Islet of Langerhans (tissue), 1 donor: ENCODE data around the gene CTU2.

Source experiments
- FAIRE-seq: peaks from one replicate; lab custom pipeline; 2011; peaks lifted over from hg19 to GRCh38; lab: Jason Lieb, UNC

The CTU2 gene

DNA sequence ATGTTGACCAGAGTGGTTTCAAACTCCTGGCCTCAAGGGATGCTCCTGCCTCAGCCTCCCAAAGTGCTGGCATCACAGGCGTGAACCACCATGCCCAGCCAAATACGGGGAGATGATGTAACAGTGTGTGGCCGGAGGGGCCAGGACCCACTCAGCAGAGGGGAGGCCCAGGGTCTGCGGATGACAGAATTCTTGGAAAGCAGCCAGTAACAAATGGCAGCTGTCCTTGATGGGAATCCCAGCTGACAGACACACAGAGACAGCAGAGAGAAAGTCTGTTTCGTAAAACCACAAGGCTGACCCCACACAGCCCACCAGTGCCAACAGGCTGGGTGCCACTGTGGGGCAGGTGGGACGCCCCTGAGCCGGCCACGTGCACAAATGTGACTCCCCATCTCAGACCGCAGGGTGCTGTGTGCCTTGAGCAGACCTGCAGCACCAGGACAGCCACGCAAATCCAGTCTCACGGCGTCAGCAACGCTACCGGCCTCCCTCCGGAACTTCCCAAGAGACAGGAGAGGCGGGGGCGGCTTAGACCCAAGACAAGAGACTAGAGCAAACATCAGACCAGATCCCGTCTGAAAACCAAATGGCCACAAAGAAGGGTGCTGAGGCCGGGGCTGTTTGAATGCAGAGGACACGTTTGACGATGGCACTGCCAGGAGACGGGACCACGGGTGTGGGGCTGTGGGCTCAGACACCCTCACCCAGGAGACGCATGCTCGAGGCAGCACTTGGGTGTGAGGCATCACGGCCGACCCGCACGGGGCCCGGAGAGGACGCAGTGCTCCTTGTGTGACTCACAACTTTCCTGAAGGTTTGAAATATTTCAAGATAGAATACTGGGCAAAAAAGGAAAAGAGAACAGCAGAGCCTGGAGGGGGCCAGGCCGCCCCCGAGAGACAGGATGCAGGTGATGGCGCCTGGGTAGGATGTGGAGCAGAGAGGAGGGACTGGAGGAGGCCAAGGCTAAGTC is 24.6 kb downstream of the CTU2 start:
- no peak for FAIRE-seq

DNA sequence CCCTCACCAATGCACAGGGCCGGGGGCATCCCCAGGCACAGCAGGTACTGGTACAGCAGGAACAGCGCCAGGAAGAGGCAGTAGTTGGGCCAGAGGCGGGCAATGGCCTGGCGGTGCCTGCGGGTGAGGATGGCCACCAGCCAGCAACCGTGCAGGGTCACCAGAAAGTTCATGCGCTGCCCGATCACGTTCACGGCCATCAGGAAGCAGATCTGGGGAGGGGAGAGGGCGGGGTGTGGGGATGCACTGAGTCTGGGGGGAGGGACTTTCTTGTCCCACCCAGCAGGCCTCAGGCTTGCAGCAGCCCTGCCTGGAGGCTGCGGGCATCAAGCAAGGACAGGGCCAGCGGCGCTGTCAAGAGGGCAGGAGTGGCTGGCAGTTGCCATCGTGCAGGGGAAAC is 25.4 kb downstream of the CTU2 start:
- FAIRE-seq = no peak

DNA sequence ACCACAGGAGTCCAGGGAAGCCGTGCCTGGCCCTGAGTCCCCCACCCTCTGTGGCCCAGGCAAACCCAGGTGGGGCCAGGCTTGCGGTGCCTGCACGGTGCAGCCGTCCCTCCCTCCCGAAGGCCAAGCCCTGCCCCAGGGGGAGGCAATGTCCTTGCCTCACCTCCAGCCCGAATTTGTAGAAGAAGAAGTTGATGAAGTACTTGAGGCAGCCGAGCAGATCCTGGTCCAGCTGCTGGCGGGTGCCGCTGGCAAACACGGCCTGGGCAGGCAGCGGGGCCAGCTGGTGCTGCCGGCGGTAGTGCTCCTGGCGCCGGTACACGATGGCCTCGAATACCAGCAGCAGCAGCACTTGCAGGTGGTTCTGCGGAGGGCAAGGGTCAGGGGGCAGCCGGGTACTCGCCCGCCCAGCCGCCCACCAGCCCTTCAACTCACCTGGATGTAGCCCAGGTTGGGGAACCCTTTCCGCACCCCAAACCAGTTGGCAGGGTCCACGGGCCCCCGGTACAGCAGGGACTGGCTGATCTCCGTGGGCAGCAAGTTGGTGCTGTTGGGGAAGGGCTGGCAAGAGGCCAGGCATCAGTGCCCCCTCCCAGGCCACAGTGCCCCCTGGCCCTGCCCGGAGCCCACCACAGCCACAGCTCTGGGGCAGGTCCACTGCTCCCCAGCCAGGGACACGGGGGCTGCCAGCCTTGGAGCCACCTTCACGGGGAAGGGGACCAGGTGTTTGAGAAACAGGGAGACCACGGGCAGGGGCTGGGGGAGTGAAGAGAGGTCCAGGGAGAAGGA is 26.1 kb downstream of the CTU2 start:
- FAIRE-seq = no peak

DNA sequence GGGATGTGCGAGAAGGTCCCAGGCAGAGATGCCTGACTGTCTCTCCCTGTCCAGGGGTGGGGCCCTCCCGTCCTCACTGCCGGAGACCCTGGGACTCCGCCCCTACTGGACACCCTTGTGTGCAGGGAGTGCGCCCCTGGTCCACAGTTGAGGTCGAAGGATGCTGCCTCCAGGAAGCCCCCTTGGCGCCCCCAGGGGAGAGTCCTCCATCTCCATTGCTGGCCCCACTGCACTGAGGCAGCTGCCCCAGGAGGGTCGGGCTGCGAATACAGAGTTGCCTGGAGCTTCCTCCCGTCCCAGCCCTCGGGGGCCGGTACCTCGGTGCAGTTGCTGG is 26.6 kb downstream of the CTU2 start:
- no peak for FAIRE-seq

DNA sequence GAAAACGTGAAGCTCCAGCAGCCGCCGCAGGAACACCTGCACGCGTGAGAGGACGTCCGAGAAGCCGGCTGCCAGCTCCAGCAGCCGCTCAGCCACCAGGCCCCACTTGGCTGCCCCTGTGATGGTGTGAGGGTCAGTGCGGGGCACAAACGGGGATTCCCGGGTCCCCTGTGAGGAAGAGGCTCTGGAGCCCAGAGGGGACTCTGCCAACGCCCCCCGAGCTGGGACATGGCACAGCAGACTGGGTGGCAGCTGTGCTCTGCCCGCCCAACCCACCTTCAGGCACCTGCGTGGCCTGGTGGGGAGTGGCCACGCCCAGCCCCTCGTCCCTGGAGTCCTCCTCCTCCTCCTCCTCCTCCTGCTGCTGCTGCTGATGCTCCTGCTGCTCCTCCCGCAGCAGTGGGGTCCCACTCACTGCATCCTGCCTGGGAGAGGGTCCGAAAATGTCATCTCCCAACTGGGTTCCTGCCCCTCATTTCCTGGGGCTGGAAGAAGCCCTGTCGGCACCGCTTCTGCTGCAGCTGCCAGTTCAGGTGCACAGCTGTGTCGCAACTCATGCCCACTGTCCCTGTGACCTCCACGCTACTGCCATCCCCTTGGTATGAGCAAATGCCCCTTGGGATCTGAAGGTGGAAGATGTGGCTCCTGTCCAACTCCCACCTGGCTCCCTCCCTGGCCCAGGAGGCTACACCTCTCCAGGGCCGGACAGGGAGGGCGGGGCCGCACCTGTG is 27.5 kb downstream of the CTU2 start:
- no peak for FAIRE-seq

DNA sequence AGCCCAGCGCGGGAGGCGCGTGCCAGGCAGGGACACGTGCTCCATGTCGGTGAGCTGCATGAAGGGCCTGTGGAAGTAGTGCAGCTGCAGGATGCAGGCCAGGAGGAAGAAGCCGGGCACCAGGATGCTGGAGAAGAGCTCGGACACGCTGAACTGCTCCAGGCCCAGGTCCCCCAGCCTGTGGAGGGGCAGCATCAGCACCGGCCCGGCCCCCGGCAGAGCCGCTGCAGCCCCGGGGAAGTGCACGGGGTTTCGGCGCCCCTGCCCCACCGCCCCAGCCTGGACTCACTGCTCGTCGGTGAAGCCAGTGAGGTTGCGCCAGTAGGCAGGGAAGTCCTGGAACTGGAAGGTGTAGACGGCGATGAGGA is 28.0 kb downstream of the CTU2 start:
- no peak for FAIRE-seq

DNA sequence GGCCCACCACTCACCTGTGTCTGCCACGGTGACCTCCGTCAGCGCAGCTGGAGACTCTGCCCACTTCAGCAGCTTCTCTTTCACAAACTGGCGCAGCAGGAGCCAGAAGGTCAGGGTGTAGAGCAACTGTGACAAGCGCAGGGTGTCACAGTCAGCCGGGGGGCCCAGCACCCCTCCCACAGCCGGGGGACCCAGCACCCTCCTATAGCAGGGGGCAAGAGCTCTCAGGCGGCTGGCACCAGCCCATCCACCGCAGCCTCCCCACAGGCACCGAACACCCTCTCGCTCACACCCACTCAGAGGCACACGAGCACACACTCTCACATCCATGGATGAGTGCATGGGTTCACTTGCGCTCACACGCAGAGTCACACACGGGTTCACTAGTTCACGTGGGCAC is 28.8 kb downstream of the CTU2 start:
- no peak for FAIRE-seq

DNA sequence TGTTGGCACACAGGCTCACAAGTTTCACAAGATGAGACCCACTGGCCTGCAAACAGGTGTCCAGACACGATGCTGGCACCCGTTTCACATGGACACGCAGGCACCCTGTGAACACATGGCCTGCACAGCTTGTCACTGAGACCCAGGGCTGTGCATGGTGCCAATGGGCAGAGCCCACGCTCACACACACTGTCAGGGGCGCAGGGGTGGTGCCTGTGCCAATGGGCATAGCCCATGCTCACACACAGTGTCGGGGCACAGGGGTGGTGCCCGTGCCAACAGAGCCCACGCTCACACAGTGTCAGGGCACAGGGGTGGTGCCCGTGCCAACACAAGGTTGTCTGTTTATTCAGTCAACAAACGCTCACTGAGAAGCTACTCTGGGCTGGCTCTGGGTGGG is 29.3 kb downstream of the CTU2 start:
- FAIRE-seq = no peak

DNA sequence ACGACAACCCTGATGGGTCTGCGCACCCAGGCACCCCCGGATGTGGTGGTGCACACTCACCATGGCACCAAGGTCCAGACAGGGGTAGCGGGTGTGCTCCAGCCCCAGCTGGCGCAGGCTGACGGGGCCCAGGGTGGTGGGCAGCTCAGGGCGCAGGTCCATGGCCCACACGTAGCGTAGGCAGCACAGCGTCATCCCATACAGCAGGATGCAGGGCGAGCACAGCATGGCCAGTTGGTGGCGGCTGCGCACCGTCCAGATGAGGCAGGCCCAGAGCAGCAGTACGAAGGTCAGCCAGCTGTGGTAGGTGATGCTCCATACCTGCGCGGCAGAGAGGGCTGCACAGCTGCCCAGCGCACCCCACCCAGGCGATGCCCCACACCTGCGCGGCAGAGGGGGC is 29.8 kb downstream of the CTU2 start:
- no peak for FAIRE-seq

DNA sequence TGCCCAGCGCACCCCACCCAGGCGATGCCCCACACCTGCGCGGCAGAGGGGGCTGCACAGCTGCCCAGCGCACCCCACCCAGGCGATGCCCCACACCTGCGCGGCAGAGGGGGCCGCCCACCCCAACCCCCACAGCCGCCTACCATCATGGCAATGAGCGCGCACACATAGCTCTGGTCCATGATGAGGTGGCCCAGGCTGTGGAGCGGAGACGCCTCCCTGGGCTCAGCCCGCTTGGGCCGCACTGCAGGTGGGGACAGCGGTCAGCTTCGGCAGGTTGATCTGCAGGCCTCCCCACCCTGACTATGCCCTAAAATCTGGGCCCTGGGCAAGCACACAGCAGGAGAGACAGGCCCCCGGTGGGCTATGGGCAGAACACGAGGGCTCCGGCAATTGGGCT is 30.2 kb downstream of the CTU2 start:
- no peak for FAIRE-seq

DNA sequence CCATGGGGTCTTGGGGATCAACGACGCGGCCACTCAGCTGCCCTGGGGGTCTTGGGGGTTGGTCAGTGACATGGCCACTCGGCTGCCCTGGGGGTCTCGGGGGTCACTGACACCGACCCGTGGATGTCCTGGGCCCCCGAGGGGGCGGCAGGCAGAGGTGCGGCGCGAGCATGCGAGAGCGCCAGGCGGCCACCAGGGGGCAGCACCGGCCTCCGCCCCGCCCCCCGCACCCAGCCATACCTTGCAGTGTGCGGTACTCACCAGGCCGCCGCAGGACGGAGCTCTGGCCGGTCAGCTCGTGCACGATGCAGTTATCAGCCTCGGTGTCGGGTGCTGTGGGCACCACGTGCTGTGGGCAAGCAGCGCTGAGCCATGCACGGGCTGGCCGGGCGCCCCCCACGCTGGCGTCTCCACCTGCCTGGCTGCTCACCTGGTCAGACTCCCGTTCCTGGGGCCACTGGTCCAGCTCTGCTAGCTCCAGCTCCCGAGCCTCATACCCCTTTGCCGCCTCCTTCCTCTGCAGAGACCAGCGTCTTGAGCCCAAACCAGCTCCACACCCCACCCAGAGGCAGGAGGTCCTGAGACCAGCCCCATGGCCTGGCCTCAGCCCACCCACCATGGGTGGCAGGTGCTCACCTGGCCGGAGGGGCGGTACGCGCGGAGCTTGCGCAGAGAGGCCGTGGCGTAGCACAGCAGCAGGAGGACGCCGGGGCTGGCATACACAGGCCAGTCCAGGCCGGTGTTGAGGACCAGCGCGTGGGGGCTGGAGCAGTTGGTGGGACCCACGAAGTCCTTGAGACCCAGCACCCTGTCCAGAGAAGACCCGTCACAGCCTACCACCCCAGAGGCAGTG is 31.2 kb downstream of the CTU2 start:
- FAIRE-seq = no peak

DNA sequence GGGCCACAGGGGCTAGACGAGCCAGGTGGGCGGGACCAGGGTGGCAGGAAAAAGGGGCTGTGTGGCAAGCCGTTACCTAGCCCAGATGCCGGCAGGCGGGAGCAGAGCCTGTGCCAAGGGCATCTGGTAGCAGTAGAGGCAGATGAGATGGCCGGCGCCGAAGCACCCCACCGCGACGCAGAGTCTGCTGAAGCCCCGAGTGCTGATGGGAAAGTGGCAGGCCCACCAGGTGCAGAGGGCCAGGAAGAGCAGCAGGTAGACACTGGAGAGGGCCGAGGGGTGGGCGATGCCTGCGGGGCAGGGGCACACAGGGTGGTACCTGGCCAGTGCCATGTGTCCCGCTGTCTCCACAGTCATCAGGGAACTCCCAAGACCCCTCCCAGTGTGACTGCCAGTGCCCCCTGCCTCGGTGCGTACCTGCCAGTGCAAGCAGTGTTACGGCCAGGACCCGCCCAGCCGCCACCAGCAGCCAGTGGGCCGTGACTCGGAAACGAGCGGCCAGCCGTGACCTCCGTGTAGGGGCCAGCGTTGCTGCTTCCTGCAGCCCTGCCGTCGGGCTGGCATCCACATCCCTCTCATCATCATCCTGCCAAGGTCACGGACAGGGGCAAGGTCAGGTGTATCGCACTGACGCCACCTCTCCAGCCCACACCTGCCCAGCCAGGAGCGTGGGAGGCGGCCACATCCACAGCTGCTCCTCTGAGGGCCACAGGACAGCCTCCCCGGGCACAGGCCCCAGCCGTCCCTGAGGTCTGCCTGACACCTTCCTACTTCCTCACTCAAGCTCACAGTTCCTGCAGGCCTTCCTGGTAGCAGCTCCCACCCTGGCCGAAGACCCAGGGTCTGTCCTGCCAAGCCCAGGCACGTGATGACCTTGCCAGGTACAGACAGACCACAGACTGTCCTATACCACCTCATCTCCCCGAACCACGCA is 32.1 kb downstream of the CTU2 start:
- no peak for FAIRE-seq

DNA sequence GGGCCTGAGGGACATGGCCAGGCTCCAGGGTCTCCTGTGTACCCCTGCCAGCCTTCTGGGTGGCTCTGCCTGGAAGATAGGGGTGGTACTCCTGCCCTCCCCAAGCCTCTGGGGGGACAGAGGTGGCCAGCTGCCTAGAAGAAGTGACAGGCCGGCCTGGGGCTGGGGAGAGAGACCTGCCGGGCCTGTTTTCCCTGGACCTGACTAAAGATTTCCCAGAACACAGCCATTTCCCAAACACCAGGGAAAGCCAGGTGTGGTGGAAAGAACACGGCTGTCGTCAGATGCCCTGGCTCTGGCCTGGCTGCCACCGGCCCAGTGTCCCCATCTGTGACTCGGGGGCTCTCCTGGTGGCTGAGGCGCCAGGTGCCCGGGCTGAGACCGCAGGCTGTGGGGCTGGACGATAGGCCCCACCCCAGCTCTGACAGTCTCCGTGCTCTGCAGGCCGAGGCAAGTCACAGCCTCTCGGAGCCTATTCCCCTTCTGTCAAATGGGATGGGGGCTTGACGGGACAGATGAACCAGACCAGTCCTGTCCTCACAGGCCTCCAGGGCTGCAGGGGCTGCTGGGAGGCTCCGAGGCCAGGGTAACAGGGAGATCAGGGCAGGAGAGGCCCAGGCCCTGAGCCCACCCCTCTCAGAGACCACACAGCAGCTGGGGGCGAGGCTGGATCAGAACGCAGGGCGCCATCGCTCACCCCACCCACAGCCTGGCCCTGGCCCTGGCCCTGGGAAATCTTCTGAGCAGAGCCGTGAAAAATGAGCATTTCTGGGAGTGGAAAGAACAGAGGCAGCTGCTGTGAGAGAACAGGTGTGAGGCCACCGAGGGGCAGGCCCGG is 33.1 kb downstream of the CTU2 start:
- FAIRE-seq = no peak

DNA sequence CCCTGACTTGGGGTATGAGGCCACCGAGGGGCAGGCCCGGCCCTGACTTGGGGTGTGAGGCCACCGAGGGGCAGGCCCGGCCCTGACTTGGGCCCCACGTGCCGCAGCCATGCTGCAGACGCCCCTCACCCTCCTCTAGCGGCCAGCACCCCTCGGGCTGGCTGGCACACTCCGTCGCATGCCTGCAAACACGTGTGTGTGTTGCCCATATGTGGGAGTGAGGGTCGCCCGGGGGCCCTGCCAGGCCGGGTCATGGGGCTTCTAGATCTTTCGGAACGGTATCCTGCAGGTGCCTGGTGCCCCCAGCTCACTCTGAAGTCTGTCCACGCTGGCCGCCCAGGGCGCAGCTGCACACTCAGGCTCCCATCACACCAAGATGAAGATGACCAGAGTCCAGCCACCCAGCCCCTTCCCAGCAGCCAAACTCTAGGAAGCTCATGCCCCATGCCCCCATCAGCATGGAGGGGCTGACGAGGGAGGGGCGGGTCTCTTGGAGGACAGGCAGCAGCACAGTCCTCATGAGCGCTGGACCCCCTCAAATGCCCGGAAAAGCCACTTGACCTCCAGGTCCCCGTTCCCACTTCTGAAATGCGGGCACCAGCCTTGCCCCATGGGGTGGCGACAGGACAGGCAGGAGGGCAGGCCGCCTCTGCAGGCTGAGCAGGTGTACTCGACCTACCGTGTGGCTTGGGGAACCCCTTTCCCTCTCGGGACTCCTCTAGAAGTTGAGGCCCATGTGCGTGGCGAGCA is 33.8 kb downstream of the CTU2 start:
- no peak for FAIRE-seq

DNA sequence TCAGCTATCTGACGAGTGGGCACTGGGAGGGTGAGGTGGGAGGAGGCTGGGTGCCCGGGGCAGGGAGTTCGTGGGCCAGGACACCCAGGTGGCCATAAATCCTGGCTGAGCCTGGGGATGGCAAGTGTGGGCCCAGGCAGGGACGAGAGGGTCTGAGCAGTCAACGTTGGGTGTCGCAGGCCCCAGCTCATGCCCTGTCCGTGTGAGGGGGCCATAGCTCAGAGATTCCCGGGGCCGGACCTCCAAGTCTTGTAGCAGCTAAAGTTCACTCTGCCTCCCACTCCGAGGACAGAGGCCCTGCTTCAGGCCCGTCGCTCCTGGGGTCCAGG is 34.4 kb downstream of the CTU2 start:
- FAIRE-seq = no peak

DNA sequence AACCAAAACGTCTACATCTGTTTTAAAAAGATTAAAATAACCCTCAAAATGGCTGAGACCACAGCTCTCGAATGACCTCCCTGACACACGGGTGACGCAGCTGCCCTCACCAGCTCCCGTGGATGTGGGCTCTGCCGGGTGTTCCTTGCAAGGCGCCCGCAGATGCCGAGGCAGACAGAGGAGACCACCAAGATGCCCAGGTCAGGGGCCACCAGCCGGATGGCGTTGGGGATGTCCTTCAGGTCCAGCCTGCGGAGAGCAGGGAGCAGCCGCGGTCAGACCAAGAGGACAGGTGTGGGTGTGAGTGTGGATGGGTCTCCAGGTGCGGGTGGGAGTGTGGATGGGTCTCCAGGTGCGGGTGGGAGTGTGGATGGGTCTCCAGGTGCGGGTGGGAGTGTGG is 35.1 kb downstream of the CTU2 start:
- no peak for FAIRE-seq

DNA sequence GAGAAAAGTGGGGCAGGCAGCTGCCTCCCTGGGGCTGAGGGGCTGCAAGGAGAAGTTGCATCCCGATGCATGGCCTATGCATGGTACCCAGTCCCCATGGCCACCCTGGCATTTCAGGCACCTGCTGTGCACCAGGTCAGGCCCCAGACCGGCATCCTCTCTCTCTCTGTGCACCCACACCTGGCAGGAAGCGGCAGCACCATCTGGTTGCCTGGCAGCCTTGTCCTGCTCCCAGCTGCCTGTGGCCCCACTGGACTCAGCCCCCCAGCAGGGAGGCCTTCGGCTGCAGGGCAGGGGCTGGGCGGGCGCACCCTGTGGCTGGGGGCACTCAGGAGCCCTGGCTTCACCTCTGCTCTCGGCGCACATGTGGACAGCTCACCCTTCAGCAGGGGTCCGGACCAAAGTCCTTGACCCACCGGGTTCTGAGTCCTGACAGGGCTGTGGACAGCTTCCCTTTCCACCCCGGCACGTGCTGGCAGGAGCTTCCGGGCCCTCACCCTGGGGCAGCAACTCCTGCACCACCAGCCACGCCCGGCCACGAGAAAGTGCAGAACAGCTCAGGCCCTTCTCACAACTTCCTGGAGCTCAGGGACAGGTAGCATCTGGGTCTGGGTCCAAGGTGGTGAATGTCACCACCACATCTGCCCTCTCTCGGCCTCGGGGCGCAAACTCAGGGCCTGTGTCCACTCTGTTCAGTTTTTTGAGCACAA is 36.7 kb downstream of the CTU2 start:
- no peak for FAIRE-seq

DNA sequence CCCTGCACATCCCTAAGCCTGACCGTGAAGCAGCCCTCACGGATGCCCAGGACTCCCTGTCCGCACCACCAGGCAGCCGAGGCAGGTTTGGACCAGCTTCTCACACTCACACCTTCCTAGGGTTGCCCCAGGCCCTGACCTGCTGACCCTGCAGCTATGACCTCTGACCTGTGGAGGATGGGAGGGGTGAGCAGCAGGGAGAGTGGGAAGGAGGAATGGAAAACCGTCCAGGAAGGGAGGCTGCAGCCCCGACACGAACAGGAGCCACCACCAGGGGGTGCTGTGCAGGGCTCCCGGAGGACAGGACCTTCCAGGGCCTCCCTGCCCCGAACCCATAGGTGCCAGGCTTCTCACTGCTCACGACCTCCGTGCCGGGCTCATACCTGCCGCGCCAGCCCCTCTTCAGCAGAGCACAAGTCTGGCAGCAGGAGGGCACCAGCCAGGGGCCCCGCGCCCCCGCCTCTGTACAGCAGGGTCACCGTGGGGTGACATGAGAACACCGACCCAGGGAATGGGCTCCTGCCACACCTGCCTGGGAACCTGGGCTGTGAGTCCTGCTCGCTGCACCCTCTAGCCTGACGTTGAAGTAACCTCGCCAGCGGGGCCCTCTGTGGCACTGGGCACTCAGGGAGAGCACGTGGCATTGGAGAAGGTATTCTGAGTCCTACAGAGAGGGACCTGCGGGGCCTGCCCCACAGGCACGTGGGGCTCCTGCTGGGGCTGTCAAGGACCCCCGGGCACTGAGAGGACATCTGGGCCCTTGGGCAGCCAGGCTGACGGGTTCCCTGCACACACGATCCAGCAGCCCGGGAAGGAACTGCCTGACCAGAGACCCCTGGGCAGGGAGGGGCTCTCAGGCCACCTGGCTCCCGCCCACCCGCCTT is 37.6 kb downstream of the CTU2 start:
- no peak for FAIRE-seq
